Spleen (tissue), 11 donors: Measurements from ENCODE around the gene LPO. TPM values are rescaled to one million over a fixed set of nuclear protein-coding genes. Genes with fewer than 3 reads are reported as not detected.

Experiments used
- DNase-seq: peaks from one replicate; pipeline ENCODE4 v3.0.0-alpha.2; 2020
- H3K27ac ChIP-seq, 8 donors: fragments of 200-600 bp; sonication (generic) in 7 of 8; 1 replicate in 4 of 8; 2 replicates in 4 of 8; pipeline versions ENCODE4 v1.5.0 to v1.8.0; 2016 to 2021; ENCODE audit warnings: inconsistent platforms in 4 of 8, mild to moderate bottlenecking in 4 of 8, moderate library complexity in 1 of 8
- H3K27me3 ChIP-seq, 7 donors: fragments of 200-600 bp; sonication (generic) in 6 of 7; replicated peaks in 1 of 7; 1 replicate in 4 of 7; 2 replicates in 3 of 7; pipeline versions ENCODE4 v1.5.0 to v1.8.0; 2016 to 2021; ENCODE audit warnings: inconsistent platforms in 3 of 7, mild to moderate bottlenecking in 1 of 7
- H3K36me3 ChIP-seq, 6 donors: fragments of 200-600 bp; sonication (generic) in 5 of 6; 1 replicate in 4 of 6; 2 replicates in 2 of 6; pipeline versions ENCODE4 v1.5.0 to v1.8.0; 2016 to 2021; ENCODE audit warnings: inconsistent platforms in 2 of 6
- H3K4me1 ChIP-seq, 6 donors: fragments of 200-600 bp; sonication (generic) in 5 of 6; 1 replicate in 3 of 6; 2 replicates in 3 of 6; pipeline versions ENCODE4 v1.5.0 to v1.8.0; 2016 to 2021; ENCODE audit warnings: inconsistent platforms in 3 of 6
- H3K4me3 ChIP-seq, 8 donors: fragments of 200-600 bp; sonication (generic) in 7 of 8; 1 replicate in 4 of 8; 2 replicates in 4 of 8; pipeline versions ENCODE4 v1.5.0 to v1.8.0; 2016 to 2021; ENCODE audit warnings: inconsistent platforms in 4 of 8, mild to moderate bottlenecking in 4 of 8, moderate library complexity in 2 of 8
- H3K9me3 ChIP-seq, 8 donors: fragments of 200-600 bp; sonication (generic) in 7 of 8; 1 replicate in 4 of 8; 2 replicates in 4 of 8; pipeline versions ENCODE4 v1.5.0 to v1.8.0; 2016 to 2021; ENCODE audit warnings: inconsistent platforms in 4 of 8
- POLR2A ChIP-seq, 3 donors: fragments of 450-650 bp; IDR thresholded peaks; one replicate each; pipeline ENCODE4 v1.5.1; 2017; ENCODE audit warnings: antibody characterized with exemption in 3 of 3, mild to moderate bottlenecking in 1 of 3
- POLR2AphosphoS5 ChIP-seq, 3 donors: sonication (generic); formaldehyde crosslinking; IDR thresholded peaks; one replicate each; pipeline ENCODE4 v1.5.1; 2017; ENCODE audit warnings: antibody characterized with exemption in 3 of 3
- WGBS, 5 donors: extraction: QIAGEN DNeasy Blood & Tissue Kit in 3 of 5; methylation state at CpG; one replicate each; pipeline versions ENCODE4 v1.1.5 to v1.1.7; 2013 to 2018; 5-methylcytosine and 5-hydroxymethylcytosine counted together
- intact Hi-C: fragments of 100-400 bp; cut with DNase I; formaldehyde crosslinking; loops from one replicate; pipeline ENCODE4 v1.15.0; 2023; ENCODE audit warnings: low total_unique reads
- polyA plus RNA-seq, 3 donors: library from polyadenylated mRNA; stranded (reverse); fragments of 200-250 nt; gene quantifications; one replicate each; pipeline ENCODE4 v1.2.1, GENCODE V29; 2013
- total RNA-seq, 7 donors: library from RNA; depleted of rRNA in 3 of 7; stranded (reverse); fragments of >200 nt in 3 of 7; fragmentation: NEBNext Ultra II Directional in 4 of 7; extraction: Animal tissue kit (Norgen Biotek cat#: 25700) in 4 of 7; gene quantifications; one replicate each; pipeline versions ENCODE4 v1.1.0 to v1.2.1, GENCODE V29; 2016 to 2021
- TF ChIP-seq, protein P1 (sequence below), 11 experiments: fragments of 200-600 bp in 7 of 11; fragments of 450-650 bp in 4 of 11; sonication (generic) in 4 of 11; IDR thresholded peaks in 8 of 11; conservative IDR thresholded peaks in 3 of 11; 1 replicate in 7 of 11; 2 replicates in 4 of 11; pipeline versions ENCODE4 v1.4.0 to v1.8.0; 2016 to 2021; ENCODE audit warnings: antibody characterized with exemption in 11 of 11, inconsistent platforms in 4 of 11, mild to moderate bottlenecking in 1 of 11
- donor health status: healthy with polysubstance abuse.
- donor health status: DM: no; HTN: no; CAD: no; lungs with moderate emphysema.
- donor health status: DM: no; HTN: no; CAD: no.
- donor health status: Bipolar disorder and iron deficiency.
- donor health status: healthy.
- donor health status: DM: no; HTN: no; CAD: no.
- donor health status: DM: yes; HTN: yes; CAD: no.

Gene LPO
- total and polyA plus RNA-seq, 10 donors = 0.02 to 0.10 (median 0.06) TPM; not detected in 7

DNA sequence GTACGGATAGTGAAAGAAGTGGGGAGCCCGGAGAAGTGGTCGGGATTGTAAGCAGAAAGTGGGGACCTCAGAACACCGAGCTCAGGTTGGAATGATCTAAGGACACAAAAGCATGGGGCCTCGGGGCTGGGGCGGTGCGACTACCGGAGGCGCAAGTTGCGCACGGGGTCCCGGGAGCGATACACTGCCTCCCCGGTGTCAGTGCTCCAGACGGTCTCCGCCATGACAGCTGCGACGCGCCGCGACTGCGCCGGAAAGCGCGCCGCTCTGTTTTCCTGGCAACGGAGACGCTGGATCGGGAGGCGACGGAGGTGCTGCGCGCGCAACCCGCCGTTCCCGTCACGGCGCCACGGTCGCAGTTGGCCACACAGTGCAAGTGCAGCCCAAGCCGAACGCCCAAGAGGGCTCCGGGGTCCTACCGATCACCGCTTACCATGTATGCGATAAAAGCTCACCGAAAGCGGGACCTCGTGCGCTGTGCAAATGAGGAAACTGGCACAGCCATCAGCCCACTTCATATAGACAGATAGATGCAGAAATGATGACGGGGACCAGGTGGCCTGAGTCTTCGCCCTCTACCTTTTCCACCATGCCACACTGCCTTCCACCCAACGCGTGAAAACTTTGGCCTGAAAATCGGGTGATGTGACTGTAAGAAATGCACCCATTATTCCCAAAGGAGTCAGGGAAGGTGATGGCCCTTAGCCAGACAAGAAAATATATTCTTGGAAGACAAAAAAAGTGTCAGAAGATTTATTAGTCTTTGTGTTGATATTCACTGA is 19.2 kb upstream of the LPO start, which contains the start of gene MKS1:
MKS1 (minus strand) TSS at position 249 of the 782 bp plus-strand sequence; CDS start at position 224, 25 bp downstream.
- Histone ChIP-seq H3K4me1 (peaks cover 6 to 31% (median 13%) of the 10 kb centered on the region in 6 donors), H3K9me3 (no peaks in the 10 kb centered on the region), H3K27me3 (no peaks in the 10 kb centered on the region), H3K4me3 (peak within 1 kb of the TSS; percentile 46 to 87 (median 58)), H3K27ac (peak within 1 kb of the TSS; percentile 30 to 90 (median 82)), H3K36me3 (peaks cover 0 to 24% (median 8%) of the 10 kb centered on the region in 6 donors)
- TF ChIP-seq POLR2A (IDR thresholded peaks at IDR 0.05) (peak in 1 of 3 donors; percentile 52), POLR2AphosphoS5 (IDR thresholded peaks at IDR 0.05) (peak; percentile 91 to 96 (median 94))
- TF ChIP-seq, protein P1, sequence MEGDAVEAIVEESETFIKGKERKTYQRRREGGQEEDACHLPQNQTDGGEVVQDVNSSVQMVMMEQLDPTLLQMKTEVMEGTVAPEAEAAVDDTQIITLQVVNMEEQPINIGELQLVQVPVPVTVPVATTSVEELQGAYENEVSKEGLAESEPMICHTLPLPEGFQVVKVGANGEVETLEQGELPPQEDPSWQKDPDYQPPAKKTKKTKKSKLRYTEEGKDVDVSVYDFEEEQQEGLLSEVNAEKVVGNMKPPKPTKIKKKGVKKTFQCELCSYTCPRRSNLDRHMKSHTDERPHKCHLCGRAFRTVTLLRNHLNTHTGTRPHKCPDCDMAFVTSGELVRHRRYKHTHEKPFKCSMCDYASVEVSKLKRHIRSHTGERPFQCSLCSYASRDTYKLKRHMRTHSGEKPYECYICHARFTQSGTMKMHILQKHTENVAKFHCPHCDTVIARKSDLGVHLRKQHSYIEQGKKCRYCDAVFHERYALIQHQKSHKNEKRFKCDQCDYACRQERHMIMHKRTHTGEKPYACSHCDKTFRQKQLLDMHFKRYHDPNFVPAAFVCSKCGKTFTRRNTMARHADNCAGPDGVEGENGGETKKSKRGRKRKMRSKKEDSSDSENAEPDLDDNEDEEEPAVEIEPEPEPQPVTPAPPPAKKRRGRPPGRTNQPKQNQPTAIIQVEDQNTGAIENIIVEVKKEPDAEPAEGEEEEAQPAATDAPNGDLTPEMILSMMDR (IDR thresholded peaks at IDR 0.05 in 8 of 11, conservative IDR thresholded peaks at IDR 0.05 in 3 of 11) = peak; percentile 72 to 94 (median 90)
- intact Hi-C loops = no loop called here
- 2 to 6% (median 3%) methylated on average over 23 to 56 of the region's 56 CpGs for WGBS, 5 donors
- DNase-seq = peak; percentile 98

DNA sequence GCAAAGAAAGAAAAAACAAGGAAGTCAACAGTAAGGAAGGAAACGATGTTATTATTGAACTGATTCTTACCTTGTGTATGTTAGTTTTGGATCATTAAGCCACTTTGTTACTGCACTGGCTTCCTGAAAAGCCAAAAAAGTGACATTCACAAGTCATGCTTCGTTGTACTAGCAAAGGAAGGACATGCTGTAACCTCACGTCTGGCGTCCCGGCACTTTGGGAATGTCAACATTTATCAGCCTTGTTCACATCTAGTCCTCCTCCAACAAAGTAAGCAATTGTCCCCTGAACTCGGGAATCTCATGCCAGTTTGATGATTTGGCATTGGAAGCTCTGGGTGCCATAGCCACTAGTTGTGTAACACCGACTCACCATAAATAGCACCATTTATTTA is 18.6 kb upstream of the LPO start:
- peak overlapping the region; percentile 46 to 87 (median 58) for H3K4me3 ChIP-seq
- TF ChIP-seq, protein P1 (IDR thresholded peaks at IDR 0.05 in 8 of 11, conservative IDR thresholded peaks at IDR 0.05 in 3 of 11) = no peak
- no peak for TF ChIP-seq POLR2AphosphoS5 (IDR thresholded peaks at IDR 0.05)
- TF ChIP-seq POLR2A (IDR thresholded peaks at IDR 0.05) = no peak
- intact Hi-C loops = no loop called here
- no peaks in the 10 kb centered on the region for H3K9me3 ChIP-seq
- peak overlapping the region; percentile 30 to 90 (median 82) for H3K27ac ChIP-seq
- H3K4me1 ChIP-seq = peaks cover 6 to 31% (median 13%) of the 10 kb centered on the region in 6 donors
- no peak for DNase-seq
- peaks cover 0 to 18% (median 5%) of the 10 kb centered on the region in 6 donors for H3K36me3 ChIP-seq
- WGBS, 5 donors = 50 to 70% (median 63%) methylated on average over 7 of the region's 7 CpGs
- no peaks in the 10 kb centered on the region for H3K27me3 ChIP-seq

DNA sequence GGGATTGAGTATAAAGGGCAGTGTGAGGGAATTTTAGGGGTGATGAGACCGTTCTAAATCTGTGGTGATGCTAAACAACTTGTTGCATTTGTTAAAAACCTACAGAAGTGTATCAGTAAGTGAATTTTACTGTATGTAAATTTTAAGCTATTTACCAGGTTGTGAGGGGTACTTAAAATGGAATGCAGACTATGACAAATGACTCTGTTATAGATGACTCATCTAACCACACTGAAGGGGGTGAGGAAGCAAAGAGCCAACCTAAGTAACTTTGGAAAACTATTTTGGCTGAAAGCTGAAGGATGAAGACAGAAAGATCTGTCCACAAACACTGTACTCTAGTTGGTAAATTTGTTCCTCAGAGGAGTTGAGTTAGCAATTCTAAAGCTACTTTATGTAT is 14.1 kb upstream of the LPO start:
- intact Hi-C loops = no loop called here
- WGBS, 5 donors = 36 to 56% (median 52%) methylated on average over 1 of the region's 1 CpG
- Histone ChIP-seq H3K4me1 (peaks cover 6 to 9% (median 8%) of the 10 kb centered on the region in 6 donors), H3K4me3 (no peak overlapping the region), H3K9me3 (no peaks in the 10 kb centered on the region), H3K36me3 (no peaks in the 10 kb centered on the region), H3K27me3 (peaks cover 0 to 8% (median 0%) of the 10 kb centered on the region in 7 donors), H3K27ac (no peak overlapping the region)
- TF ChIP-seq POLR2AphosphoS5 (IDR thresholded peaks at IDR 0.05) (no peak), POLR2A (IDR thresholded peaks at IDR 0.05) (no peak)
- TF ChIP-seq, protein P1 (IDR thresholded peaks at IDR 0.05 in 8 of 11, conservative IDR thresholded peaks at IDR 0.05 in 3 of 11) = no peak
- no peak for DNase-seq

- Histone ChIP-seq H3K27ac (no peak overlapping the region), H3K36me3 (no peaks in the 10 kb centered on the region), H3K4me3 (no peak overlapping the region), H3K27me3 (peaks cover 0 to 8% (median 0%) of the 10 kb centered on the region in 7 donors), H3K9me3 (no peaks in the 10 kb centered on the region), H3K4me1 (peaks cover 0 to 18% (median 8%) of the 10 kb centered on the region in 6 donors)
- TF ChIP-seq, protein P1 (IDR thresholded peaks at IDR 0.05 in 8 of 11, conservative IDR thresholded peaks at IDR 0.05 in 3 of 11) = no peak
- TF ChIP-seq POLR2AphosphoS5 (IDR thresholded peaks at IDR 0.05) (no peak), POLR2A (IDR thresholded peaks at IDR 0.05) (no peak)
- intact Hi-C loops = no loop called here
- DNase-seq = no peak
- WGBS, 5 donors = 85 to 94% (median 87%) methylated on average over 3 of the region's 3 CpGs
Measured at GRCh38 chr17:58227733-58228132, 10.7 kb upstream of the LPO start.
